Measurements from ENCODE around the gene HMCN1. TPM values are rescaled to one million over a fixed set of nuclear protein-coding genes. Genes with fewer than 3 reads are reported as not detected.
"Not testable (repeated sequence)": the region's sequence is repeated elsewhere in the genome, so short reads cannot be mapped to it uniquely, and the experiment has no call there.

Gene HMCN1
- total RNA-seq, 1 experiment from 2014 or later = 0.31 TPM

DNA sequence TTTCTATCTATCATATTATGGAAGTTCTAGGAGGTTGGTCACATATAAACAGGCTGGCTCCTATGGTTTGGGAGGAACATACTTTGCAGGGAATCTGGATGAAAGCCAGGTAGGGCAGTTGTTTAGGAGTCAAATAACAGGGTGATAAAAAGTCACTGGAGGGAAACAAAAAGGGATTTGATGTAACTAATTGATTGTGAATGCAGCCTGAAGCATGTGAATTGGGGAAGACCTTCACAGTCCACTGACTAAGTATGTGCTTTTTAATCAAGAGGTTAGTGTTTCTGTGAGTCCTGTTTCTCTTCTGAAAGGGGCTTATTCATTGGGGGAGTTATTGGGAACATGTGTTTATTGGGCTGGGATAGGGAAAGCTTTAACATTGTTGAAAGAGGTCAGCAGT lies 41.3 kb downstream of the HMCN1 start:
- H2AFZ ChIP-seq = no peak overlapping the region
- H3K9me3 ChIP-seq (ENCODE audit: insufficient read depth, low read depth) = no peaks in the 10 kb centered on the region
- no peaks in the 10 kb centered on the region for H4K20me1 ChIP-seq (ENCODE audit: insufficient read depth)
- no peaks in the 10 kb centered on the region for H3K27me3 ChIP-seq (ENCODE audit: insufficient read depth, low read depth)
- no TSS peak for BruUV-seq (replicated peaks)
- no peaks in the 10 kb centered on the region for H3F3A ChIP-seq (ENCODE audit: insufficient read depth, low read depth)
- H3K4me1 ChIP-seq (replicated peaks; ENCODE audit: insufficient read depth) = no peaks in the 10 kb centered on the region
- no peaks in the 10 kb centered on the region for H3K36me3 ChIP-seq (ENCODE audit: low read depth)
- POLR2A ChIA-PET (ENCODE audit: unreplicated experiment) = no interaction called here
- CTCF ChIA-PET = no interaction called here
- no peaks in the 10 kb centered on the region for H3K79me2 ChIP-seq (ENCODE audit: low read depth)
- TF ChIP-seq EZH2 (IDR thresholded peaks at IDR 0.05; ENCODE audit: low read depth) = no peak
- TF ChIP-seq, protein P1, sequence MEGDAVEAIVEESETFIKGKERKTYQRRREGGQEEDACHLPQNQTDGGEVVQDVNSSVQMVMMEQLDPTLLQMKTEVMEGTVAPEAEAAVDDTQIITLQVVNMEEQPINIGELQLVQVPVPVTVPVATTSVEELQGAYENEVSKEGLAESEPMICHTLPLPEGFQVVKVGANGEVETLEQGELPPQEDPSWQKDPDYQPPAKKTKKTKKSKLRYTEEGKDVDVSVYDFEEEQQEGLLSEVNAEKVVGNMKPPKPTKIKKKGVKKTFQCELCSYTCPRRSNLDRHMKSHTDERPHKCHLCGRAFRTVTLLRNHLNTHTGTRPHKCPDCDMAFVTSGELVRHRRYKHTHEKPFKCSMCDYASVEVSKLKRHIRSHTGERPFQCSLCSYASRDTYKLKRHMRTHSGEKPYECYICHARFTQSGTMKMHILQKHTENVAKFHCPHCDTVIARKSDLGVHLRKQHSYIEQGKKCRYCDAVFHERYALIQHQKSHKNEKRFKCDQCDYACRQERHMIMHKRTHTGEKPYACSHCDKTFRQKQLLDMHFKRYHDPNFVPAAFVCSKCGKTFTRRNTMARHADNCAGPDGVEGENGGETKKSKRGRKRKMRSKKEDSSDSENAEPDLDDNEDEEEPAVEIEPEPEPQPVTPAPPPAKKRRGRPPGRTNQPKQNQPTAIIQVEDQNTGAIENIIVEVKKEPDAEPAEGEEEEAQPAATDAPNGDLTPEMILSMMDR (conservative IDR thresholded peaks at IDR 0.05) = no peak
- DNase-seq = no peak
- no peak overlapping the region for H3K27ac ChIP-seq
- peaks cover 7% of the 10 kb centered on the region; the same call in 1 of the 2 replicates for H3K9me2 ChIP-seq (ENCODE audit: insufficient read depth)
- no peak overlapping the region for H3K4me3 ChIP-seq
- intact Hi-C loops (cut with micrococcal nuclease; ENCODE audit: unreplicated experiment) = no loop called here
- H3K4me2 ChIP-seq = no peak overlapping the region

DNA sequence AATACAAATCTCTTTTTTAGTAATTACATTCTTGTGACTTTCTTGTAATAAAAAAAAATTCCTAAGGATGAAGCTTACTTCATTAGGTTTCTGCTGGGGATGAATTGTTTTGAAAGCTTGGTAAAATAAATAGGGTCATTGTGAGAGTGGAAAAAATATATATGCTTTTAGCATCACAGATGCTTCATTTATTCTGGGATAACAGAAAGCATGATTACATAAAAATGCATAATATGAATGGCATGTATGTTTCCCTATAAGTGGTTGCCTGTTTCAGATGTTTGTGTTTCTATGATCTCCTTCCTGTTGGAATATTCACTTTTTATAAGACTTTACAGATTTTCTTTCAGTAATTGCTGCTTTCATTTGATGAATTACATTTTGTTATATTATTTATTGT lies 42.3 kb downstream of the HMCN1 start:
- CTCF ChIA-PET = interaction anchor here (0.7 kb wide), 1 partner anchor 376 kb away, joined by 6 read pairs; no protein-coding TSS in a partner anchor
- H3K27me3 ChIP-seq (ENCODE audit: insufficient read depth, low read depth) = no peaks in the 10 kb centered on the region
- DNase-seq = no peak
- H4K20me1 ChIP-seq (ENCODE audit: insufficient read depth) = no peaks in the 10 kb centered on the region
- no peak overlapping the region for H3K27ac ChIP-seq
- H3K4me1 ChIP-seq (replicated peaks; ENCODE audit: insufficient read depth) = no peaks in the 10 kb centered on the region
- no peak overlapping the region for H3K4me2 ChIP-seq
- no peaks in the 10 kb centered on the region for H3K9me3 ChIP-seq (ENCODE audit: insufficient read depth, low read depth)
- H3K79me2 ChIP-seq (ENCODE audit: low read depth) = no peaks in the 10 kb centered on the region
- H3K36me3 ChIP-seq (ENCODE audit: low read depth) = no peaks in the 10 kb centered on the region
- BruUV-seq (replicated peaks) = no TSS peak
- intact Hi-C loops (cut with micrococcal nuclease; ENCODE audit: unreplicated experiment) = no loop called here
- TF ChIP-seq EZH2 (IDR thresholded peaks at IDR 0.05; ENCODE audit: low read depth) = no peak
- TF ChIP-seq, protein P1 (conservative IDR thresholded peaks at IDR 0.05) = no peak
- H2AFZ ChIP-seq = no peak overlapping the region
- no peaks in the 10 kb centered on the region for H3F3A ChIP-seq (ENCODE audit: insufficient read depth, low read depth)
- H3K4me3 ChIP-seq = no peak overlapping the region
- H3K9me2 ChIP-seq (ENCODE audit: insufficient read depth) = peaks cover 7% of the 10 kb centered on the region; the same call in 1 of the 2 replicates
- POLR2A ChIA-PET (ENCODE audit: unreplicated experiment) = no interaction called here

GRCh38 chr1:185783860-185784259 lies 49.7 kb downstream of the HMCN1 start:
- H3K9me3 ChIP-seq (ENCODE audit: insufficient read depth, low read depth); H4K20me1 ChIP-seq (ENCODE audit: insufficient read depth); CTCF ChIA-PET; H3K27me3 ChIP-seq (ENCODE audit: insufficient read depth, low read depth); H3K9me2 ChIP-seq (ENCODE audit: insufficient read depth); H3K4me3 ChIP-seq; H3K4me1 ChIP-seq (replicated peaks; ENCODE audit: insufficient read depth); H3K79me2 ChIP-seq (ENCODE audit: low read depth); H3K4me2 ChIP-seq; H2AFZ ChIP-seq; BruUV-seq (replicated peaks); intact Hi-C loops (cut with micrococcal nuclease; ENCODE audit: unreplicated experiment); H3F3A ChIP-seq (ENCODE audit: insufficient read depth, low read depth); DNase-seq; H3K27ac ChIP-seq; POLR2A ChIA-PET (ENCODE audit: unreplicated experiment); H3K36me3 ChIP-seq (ENCODE audit: low read depth): not testable (repeated sequence)

DNA sequence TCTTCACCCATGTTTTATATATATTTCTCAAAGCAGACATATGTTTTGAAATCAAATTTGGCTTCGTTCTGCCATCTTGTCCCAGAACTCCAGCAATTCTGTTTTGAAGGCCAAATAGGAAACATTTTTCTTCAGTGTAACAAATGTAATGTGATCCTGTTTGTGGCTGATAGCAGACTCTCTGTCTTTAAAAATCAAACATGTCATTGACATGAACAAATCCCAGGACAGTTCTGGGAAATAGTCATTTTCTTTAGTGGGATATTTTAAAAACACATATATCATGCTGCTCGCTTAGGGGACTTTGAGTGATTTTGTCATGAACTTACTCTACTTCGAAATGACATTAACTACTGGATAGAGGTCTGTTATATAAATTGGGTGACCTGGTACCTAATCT lies 51.4 kb downstream of the HMCN1 start:
- no peaks in the 10 kb centered on the region for H3K79me2 ChIP-seq (ENCODE audit: low read depth)
- H4K20me1 ChIP-seq (ENCODE audit: insufficient read depth) = no peaks in the 10 kb centered on the region
- CTCF ChIA-PET = no interaction called here
- H3K9me3 ChIP-seq (ENCODE audit: insufficient read depth, low read depth) = no peaks in the 10 kb centered on the region
- no peaks in the 10 kb centered on the region for H3K27me3 ChIP-seq (ENCODE audit: insufficient read depth, low read depth)
- H3K36me3 ChIP-seq (ENCODE audit: low read depth) = no peaks in the 10 kb centered on the region
- POLR2A ChIA-PET (ENCODE audit: unreplicated experiment) = no interaction called here
- intact Hi-C loops (cut with micrococcal nuclease; ENCODE audit: unreplicated experiment) = no loop called here
- TF ChIP-seq EZH2 (IDR thresholded peaks at IDR 0.05; ENCODE audit: low read depth) = no peak
- TF ChIP-seq, protein P1 (conservative IDR thresholded peaks at IDR 0.05) = no peak
- H3K4me2 ChIP-seq = no peak overlapping the region
- no peaks in the 10 kb centered on the region for H3K4me1 ChIP-seq (replicated peaks; ENCODE audit: insufficient read depth)
- no peaks in the 10 kb centered on the region for H3K9me2 ChIP-seq (ENCODE audit: insufficient read depth)
- no peak overlapping the region for H3K4me3 ChIP-seq
- no TSS peak for BruUV-seq (replicated peaks)
- no peak overlapping the region for H3K27ac ChIP-seq
- DNase-seq = no peak
- no peaks in the 10 kb centered on the region for H3F3A ChIP-seq (ENCODE audit: insufficient read depth, low read depth)
- H2AFZ ChIP-seq = no peak overlapping the region
